ENCODE data around the gene ANKRD10. TPM values are rescaled to one million over a fixed set of nuclear protein-coding genes. Genes with fewer than 3 reads are reported as not detected.

Gene ANKRD10
- total and polyA plus RNA-seq, 2 experiments from 2014 or later, result 250 to 277 TPM

DNA sequence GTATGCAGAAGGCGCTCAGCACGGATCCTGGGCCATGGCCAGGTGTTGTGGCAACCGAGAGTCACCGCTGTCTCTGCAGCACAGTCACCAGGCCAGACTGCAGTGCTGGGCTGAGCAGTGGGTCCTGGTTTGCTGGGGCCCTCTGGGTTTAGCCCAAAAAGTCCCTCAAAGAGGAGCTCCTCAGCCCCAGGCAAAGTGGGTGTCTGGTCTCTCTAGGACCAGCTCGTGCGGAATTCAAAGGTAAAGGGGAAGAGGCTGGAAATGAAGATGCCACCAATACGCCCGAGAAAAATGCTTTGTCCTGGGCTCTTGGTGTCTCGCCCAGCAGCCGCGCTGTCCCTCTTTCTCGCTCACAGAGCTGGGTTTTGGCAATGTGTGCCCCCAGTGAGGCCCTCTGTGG, 38.5 kb upstream of the ANKRD10 start:
- H2AFZ ChIP-seq, result no peak overlapping the region
- ATAC-seq (no peak), DNase-seq (ENCODE audit: low spot score) (no peak)
- H3K4me2 ChIP-seq, result no peak overlapping the region
- H3K79me2 ChIP-seq (replicated peaks; ENCODE audit: insufficient read depth), result no peaks in the 10 kb centered on the region
- no peaks in the 10 kb centered on the region for H3F3A ChIP-seq (replicated peaks; ENCODE audit: low read depth)
- H3K27me3 ChIP-seq (ENCODE audit: insufficient read depth), result no peaks in the 10 kb centered on the region
- no peak overlapping the region for H3K4me3 Mint-ChIP-seq
- H3K4me1 ChIP-seq (ENCODE audit: insufficient read depth), result no peaks in the 10 kb centered on the region
- no peaks in the 10 kb centered on the region for H3K27me3 Mint-ChIP-seq (ENCODE audit: insufficient read depth, low read depth, poor library complexity)
- no peak overlapping the region for H3K27ac ChIP-seq (ENCODE audit: low read depth)
- TF ChIP-seq ZNF114 (CRISPR knock-in tag; IDR thresholded peaks at IDR 0.05) (no peak), CREB1 (CRISPR knock-in tag; IDR thresholded peaks at IDR 0.05; ENCODE audit: low read depth) (no peak), EZH2phosphoT487 (IDR thresholded peaks at IDR 0.05; ENCODE audit: unreplicated experiment) (no peak), EZH2 (IDR thresholded peaks at IDR 0.05; ENCODE audit: low read depth, unreplicated experiment) (no peak), JUNB (IDR thresholded peaks at IDR 0.05; ENCODE audit: unreplicated experiment) (no peak), STAT1 (IDR thresholded peaks at IDR 0.05; ENCODE audit: unreplicated experiment) (no peak), NANOG (IDR thresholded peaks at IDR 0.05; ENCODE audit: borderline replicate concordance) (no peak), POLR2AphosphoS5 (IDR thresholded peaks at IDR 0.05; ENCODE audit: low read depth) (no peak), ZNF331 (CRISPR knock-in tag; IDR thresholded peaks at IDR 0.05; ENCODE audit: low read depth) (no peak)
- TF ChIP-seq, protein P1, sequence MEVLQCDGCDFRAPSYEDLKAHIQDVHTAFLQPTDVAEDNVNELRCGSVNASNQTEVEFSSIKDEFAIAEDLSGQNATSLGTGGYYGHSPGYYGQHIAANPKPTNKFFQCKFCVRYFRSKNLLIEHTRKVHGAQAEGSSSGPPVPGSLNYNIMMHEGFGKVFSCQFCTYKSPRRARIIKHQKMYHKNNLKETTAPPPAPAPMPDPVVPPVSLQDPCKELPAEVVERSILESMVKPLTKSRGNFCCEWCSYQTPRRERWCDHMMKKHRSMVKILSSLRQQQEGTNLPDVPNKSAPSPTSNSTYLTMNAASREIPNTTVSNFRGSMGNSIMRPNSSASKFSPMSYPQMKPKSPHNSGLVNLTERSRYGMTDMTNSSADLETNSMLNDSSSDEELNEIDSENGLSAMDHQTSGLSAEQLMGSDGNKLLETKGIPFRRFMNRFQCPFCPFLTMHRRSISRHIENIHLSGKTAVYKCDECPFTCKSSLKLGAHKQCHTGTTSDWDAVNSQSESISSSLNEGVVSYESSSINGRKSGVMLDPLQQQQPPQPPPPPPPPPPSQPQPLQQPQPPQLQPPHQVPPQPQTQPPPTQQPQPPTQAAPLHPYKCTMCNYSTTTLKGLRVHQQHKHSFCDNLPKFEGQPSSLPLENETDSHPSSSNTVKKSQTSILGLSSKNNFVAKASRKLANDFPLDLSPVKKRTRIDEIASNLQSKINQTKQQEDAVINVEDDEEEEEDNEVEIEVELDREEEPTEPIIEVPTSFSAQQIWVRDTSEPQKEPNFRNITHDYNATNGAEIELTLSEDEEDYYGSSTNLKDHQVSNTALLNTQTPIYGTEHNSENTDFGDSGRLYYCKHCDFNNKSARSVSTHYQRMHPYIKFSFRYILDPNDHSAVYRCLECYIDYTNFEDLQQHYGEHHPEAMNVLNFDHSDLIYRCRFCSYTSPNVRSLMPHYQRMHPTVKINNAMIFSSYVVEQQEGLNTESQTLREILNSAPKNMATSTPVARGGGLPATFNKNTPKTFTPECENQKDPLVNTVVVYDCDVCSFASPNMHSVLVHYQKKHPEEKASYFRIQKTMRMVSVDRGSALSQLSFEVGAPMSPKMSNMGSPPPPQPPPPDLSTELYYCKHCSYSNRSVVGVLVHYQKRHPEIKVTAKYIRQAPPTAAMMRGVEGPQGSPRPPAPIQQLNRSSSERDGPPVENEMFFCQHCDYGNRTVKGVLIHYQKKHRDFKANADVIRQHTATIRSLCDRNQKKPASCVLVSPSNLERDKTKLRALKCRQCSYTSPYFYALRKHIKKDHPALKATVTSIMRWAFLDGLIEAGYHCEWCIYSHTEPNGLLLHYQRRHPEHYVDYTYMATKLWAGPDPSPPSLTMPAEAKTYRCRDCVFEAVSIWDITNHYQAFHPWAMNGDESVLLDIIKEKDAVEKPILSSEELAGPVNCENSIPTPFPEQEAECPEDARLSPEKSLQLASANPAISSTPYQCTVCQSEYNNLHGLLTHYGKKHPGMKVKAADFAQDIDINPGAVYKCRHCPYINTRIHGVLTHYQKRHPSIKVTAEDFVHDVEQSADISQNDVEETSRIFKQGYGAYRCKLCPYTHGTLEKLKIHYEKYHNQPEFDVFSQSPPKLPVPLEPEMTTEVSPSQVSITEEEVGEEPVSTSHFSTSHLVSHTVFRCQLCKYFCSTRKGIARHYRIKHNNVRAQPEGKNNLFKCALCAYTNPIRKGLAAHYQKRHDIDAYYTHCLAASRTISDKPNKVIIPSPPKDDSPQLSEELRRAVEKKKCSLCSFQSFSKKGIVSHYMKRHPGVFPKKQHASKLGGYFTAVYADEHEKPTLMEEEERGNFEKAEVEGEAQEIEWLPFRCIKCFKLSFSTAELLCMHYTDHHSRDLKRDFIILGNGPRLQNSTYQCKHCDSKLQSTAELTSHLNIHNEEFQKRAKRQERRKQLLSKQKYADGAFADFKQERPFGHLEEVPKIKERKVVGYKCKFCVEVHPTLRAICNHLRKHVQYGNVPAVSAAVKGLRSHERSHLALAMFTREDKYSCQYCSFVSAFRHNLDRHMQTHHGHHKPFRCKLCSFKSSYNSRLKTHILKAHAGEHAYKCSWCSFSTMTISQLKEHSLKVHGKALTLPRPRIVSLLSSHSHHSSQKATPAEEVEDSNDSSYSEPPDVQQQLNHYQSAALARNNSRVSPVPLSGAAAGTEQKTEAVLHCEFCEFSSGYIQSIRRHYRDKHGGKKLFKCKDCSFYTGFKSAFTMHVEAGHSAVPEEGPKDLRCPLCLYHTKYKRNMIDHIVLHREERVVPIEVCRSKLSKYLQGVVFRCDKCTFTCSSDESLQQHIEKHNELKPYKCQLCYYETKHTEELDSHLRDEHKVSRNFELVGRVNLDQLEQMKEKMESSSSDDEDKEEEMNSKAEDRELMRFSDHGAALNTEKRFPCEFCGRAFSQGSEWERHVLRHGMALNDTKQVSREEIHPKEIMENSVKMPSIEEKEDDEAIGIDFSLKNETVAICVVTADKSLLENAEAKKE (CRISPR knock-in tag; IDR thresholded peaks at IDR 0.05), result no peak
- TF ChIP-seq, protein P2, sequence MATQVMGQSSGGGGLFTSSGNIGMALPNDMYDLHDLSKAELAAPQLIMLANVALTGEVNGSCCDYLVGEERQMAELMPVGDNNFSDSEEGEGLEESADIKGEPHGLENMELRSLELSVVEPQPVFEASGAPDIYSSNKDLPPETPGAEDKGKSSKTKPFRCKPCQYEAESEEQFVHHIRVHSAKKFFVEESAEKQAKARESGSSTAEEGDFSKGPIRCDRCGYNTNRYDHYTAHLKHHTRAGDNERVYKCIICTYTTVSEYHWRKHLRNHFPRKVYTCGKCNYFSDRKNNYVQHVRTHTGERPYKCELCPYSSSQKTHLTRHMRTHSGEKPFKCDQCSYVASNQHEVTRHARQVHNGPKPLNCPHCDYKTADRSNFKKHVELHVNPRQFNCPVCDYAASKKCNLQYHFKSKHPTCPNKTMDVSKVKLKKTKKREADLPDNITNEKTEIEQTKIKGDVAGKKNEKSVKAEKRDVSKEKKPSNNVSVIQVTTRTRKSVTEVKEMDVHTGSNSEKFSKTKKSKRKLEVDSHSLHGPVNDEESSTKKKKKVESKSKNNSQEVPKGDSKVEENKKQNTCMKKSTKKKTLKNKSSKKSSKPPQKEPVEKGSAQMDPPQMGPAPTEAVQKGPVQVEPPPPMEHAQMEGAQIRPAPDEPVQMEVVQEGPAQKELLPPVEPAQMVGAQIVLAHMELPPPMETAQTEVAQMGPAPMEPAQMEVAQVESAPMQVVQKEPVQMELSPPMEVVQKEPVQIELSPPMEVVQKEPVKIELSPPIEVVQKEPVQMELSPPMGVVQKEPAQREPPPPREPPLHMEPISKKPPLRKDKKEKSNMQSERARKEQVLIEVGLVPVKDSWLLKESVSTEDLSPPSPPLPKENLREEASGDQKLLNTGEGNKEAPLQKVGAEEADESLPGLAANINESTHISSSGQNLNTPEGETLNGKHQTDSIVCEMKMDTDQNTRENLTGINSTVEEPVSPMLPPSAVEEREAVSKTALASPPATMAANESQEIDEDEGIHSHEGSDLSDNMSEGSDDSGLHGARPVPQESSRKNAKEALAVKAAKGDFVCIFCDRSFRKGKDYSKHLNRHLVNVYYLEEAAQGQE (IDR thresholded peaks at IDR 0.05; ENCODE audit: unreplicated experiment), result no peak
- TF ChIP-seq, protein P3, sequence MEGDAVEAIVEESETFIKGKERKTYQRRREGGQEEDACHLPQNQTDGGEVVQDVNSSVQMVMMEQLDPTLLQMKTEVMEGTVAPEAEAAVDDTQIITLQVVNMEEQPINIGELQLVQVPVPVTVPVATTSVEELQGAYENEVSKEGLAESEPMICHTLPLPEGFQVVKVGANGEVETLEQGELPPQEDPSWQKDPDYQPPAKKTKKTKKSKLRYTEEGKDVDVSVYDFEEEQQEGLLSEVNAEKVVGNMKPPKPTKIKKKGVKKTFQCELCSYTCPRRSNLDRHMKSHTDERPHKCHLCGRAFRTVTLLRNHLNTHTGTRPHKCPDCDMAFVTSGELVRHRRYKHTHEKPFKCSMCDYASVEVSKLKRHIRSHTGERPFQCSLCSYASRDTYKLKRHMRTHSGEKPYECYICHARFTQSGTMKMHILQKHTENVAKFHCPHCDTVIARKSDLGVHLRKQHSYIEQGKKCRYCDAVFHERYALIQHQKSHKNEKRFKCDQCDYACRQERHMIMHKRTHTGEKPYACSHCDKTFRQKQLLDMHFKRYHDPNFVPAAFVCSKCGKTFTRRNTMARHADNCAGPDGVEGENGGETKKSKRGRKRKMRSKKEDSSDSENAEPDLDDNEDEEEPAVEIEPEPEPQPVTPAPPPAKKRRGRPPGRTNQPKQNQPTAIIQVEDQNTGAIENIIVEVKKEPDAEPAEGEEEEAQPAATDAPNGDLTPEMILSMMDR (conservative IDR thresholded peaks at IDR 0.05; ENCODE audit: low read depth in 2 of 2), result no peak
- TF ChIP-seq, protein P4, sequence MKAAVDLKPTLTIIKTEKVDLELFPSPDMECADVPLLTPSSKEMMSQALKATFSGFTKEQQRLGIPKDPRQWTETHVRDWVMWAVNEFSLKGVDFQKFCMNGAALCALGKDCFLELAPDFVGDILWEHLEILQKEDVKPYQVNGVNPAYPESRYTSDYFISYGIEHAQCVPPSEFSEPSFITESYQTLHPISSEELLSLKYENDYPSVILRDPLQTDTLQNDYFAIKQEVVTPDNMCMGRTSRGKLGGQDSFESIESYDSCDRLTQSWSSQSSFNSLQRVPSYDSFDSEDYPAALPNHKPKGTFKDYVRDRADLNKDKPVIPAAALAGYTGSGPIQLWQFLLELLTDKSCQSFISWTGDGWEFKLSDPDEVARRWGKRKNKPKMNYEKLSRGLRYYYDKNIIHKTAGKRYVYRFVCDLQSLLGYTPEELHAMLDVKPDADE (IDR thresholded peaks at IDR 0.05), result no peak
- H3K36me3 ChIP-seq (ENCODE audit: insufficient read depth), result no peaks in the 10 kb centered on the region
- H3K9me2 ChIP-seq (ENCODE audit: insufficient read depth), result peaks cover 2% of the 10 kb centered on the region; the same call in 1 of the 2 replicates
- no peaks in the 10 kb centered on the region for H4K20me1 ChIP-seq (replicated peaks; ENCODE audit: insufficient read depth)
- H3K9me3 Mint-ChIP-seq, result peaks cover 2% of the 10 kb centered on the region; the same call in 2 of the 3 replicates
- no peaks in the 10 kb centered on the region; the same call in 2 of the 3 replicates for H3K4me1 Mint-ChIP-seq
- H3K27ac Mint-ChIP-seq, result no peak overlapping the region
- no peak overlapping the region for H3K4me3 ChIP-seq
- H3K36me3 Mint-ChIP-seq (ENCODE audit: low read depth), result no peaks in the 10 kb centered on the region
